ENCODE results near the gene UBXN10. TPM values are rescaled to one million over a fixed set of nuclear protein-coding genes. Genes with fewer than 3 reads are reported as not detected.
A peak's percentile ranks its signal among the peaks of the same experiment; 100 is the strongest.
"Not testable (repeated sequence)": the region's sequence is repeated elsewhere in the genome, so short reads cannot be mapped to it uniquely, and the experiment has no call there.

UBXN10 gene
- total RNA-seq, 1 experiment from 2014 or later = not detected

DNA sequence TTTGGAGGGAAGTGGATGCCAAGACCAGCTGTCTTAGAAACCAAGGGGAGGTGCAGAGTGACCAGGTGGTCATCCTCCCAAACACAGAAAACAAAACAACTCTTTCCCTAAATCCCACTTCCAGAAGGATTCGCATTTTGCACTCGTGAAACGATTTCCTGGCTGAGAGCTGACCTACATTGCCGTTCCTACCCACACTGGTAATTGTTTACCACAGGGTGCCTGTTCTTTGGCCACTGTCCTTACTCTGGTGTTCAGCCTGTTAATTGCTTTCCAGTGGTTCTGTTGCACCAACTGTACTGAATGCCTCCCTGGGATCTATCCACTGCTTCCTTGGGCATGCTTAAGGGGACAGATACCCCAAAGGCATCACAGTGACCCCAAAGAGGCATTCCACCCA, 23.6 kb downstream of the UBXN10 start:
- Histone ChIP-seq H3K4me3 (no peak overlapping the region), H3K36me3 (no peaks in the 10 kb centered on the region), H3K9me3 (no peaks in the 10 kb centered on the region), H3K27me3 (no peaks in the 10 kb centered on the region; the same call in 1 of the 2 replicates)
- no peak for DNase-seq

- Histone ChIP-seq H3K36me3 (no peaks in the 10 kb centered on the region), H3K9me3 (no peaks in the 10 kb centered on the region), H3K4me3 (no peak overlapping the region), H3K27me3 (peaks cover 4% of the 10 kb centered on the region; the same call in 1 of the 2 replicates)
- no peak for DNase-seq
These were observed 25.0 kb downstream of the UBXN10 start for GRCh38 chr1:20210736-20211460.

GRCh38 chr1:20211511-20211931, 25.6 kb downstream of the UBXN10 start:
- DNase-seq = peak; percentile 74
- H3K9me3 ChIP-seq = peaks cover 2% of the 10 kb centered on the region; the same call in 1 of the 2 replicates
- H3K4me3 ChIP-seq = no peak overlapping the region
- no peaks in the 10 kb centered on the region for H3K36me3 ChIP-seq
- peaks cover 4% of the 10 kb centered on the region; the same call in 1 of the 2 replicates for H3K27me3 ChIP-seq

GRCh38 chr1:20212085-20212684, 26.3 kb downstream of the UBXN10 start:
- no peak for DNase-seq
- Histone ChIP-seq H3K9me3 (peaks cover 2% of the 10 kb centered on the region; the same call in 1 of the 2 replicates), H3K27me3 (peaks cover 4% of the 10 kb centered on the region; the same call in 1 of the 2 replicates), H3K36me3 (no peaks in the 10 kb centered on the region), H3K4me3 (no peak overlapping the region)

GRCh38 chr1:20212685-20213331, 26.9 kb downstream of the UBXN10 start:
- DNase-seq = peak; percentile 73
- no peak overlapping the region for H3K4me3 ChIP-seq
- peaks cover 2% of the 10 kb centered on the region; the same call in 1 of the 2 replicates for H3K9me3 ChIP-seq
- no peaks in the 10 kb centered on the region for H3K36me3 ChIP-seq
- H3K27me3 ChIP-seq = peaks cover 4% of the 10 kb centered on the region; the same call in 1 of the 2 replicates

GRCh38 chr1:20215716-20216115, 29.8 kb downstream of the UBXN10 start:
- DNase-seq = no peak
- H3K27me3 ChIP-seq = peaks cover 4% of the 10 kb centered on the region; the same call in 1 of the 2 replicates
- no peaks in the 10 kb centered on the region for H3K36me3 ChIP-seq
- peaks cover 2% of the 10 kb centered on the region; the same call in 1 of the 2 replicates for H3K9me3 ChIP-seq
- no peak overlapping the region for H3K4me3 ChIP-seq

DNA sequence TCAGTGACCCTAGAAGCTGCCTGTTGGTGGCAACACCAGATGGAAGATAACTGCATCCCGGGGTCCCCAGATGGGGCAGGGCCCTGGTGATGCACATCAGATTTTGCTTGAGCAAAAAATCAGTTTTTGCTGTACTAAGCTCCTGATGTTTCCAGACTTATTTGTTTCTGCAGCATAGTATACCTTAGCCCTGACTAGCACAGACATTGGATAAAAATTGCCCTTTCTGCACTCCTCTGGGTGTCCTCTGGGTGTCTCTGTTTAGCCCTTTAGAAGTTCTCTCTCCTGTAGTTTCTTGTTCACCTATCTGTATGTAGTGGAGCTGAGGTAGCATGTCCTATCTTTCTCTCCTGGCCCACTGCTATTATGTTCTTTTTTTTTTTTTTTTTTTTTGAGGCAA, 30.7 kb downstream of the UBXN10 start:
- Histone ChIP-seq H3K4me3 (no peak overlapping the region), H3K9me3 (peaks cover 2% of the 10 kb centered on the region; the same call in 1 of the 2 replicates), H3K36me3 (no peaks in the 10 kb centered on the region), H3K27me3 (peaks cover 4% of the 10 kb centered on the region; the same call in 1 of the 2 replicates)
- DNase-seq = no peak

DNA sequence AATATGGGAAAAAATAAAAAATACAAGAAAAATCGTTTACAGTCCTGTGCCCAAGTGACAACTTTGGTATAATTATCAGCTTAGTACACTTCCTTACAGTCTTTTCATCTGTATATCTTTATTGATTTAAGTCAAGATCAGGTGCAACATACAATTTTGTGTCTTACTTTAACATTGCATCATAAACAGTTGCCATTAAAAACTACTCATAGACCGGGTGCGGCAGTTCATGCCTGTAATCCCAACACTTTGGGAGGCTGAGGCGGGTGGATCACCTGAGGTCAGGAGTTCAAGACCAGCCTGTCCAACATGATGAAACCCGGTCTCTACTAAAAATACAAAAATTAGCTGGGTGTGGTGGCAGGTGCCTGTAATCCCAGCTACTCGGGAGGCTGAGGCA, 33.2 kb downstream of the UBXN10 start:
- not testable (repeated sequence) for DNase-seq, H3K27me3 ChIP-seq, H3K9me3 ChIP-seq, H3K4me3 ChIP-seq, H3K36me3 ChIP-seq

GRCh38 chr1:20220036-20220435, 34.1 kb downstream of the UBXN10 start:
- DNase-seq = no peak
- Histone ChIP-seq H3K27me3 (0 out of 2 replicates have a peak, but pooled peaks cover 4% of the 10 kb centered on the region), H3K9me3 (peaks cover 2% of the 10 kb centered on the region; the same call in 1 of the 2 replicates), H3K36me3 (no peaks in the 10 kb centered on the region), H3K4me3 (no peak overlapping the region)

GRCh38 chr1:20223106-20223505, 37.2 kb downstream of the UBXN10 start:
- Histone ChIP-seq H3K27me3 (no peaks in the 10 kb centered on the region), H3K9me3 (no peaks in the 10 kb centered on the region), H3K36me3 (no peaks in the 10 kb centered on the region), H3K4me3 (no peak overlapping the region)
- DNase-seq = no peak

DNA sequence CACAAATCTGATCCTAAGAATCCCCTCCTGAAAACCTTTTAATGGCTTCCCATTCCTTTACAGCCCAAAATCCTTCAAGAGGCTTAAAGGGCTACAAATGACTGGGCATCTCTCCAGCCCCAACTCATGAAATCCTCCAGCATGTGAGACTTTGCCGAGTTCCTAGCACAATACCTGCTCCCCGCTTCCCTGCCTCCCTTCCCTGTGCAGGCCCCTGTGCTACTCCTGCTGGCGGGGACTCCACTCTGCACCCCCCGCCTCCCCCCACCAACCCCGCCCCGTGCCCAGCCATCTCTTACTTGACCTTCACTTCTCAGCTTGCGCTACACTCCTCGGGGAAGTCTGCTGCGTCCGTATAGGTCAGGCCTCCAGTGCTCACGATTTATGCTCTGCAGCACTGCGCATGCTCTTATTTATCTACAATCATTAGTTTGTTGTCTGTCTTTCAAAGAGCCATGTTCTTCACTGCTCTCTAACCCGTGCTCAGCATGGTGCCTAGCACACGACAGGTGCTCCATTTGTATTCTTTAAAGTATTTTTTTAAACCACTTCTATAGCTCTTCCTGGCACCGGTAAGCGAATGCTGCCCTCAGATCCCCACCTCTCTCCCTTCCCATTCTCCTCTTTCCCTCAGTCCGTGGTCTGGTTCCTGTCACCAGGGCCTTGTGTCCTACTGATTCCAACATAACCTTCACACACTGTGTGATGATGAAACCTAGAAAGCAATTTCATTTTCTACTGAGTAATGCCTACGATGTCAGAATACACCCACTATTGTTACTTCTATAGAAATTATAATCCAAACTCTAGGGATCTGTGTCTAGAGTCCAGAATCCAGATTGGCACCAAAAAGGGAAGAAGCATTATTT, 37.9 kb downstream of the UBXN10 start:
- Histone ChIP-seq H3K36me3 (no peaks in the 10 kb centered on the region), H3K27me3 (no peaks in the 10 kb centered on the region), H3K4me3 (no peak overlapping the region), H3K9me3 (no peaks in the 10 kb centered on the region)
- no peak for DNase-seq

GRCh38 chr1:20224546-20224945, 38.6 kb downstream of the UBXN10 start:
- H3K27me3 ChIP-seq = no peaks in the 10 kb centered on the region
- no peaks in the 10 kb centered on the region for H3K9me3 ChIP-seq
- no peak for DNase-seq
- no peaks in the 10 kb centered on the region for H3K36me3 ChIP-seq
- no peak overlapping the region for H3K4me3 ChIP-seq

DNA sequence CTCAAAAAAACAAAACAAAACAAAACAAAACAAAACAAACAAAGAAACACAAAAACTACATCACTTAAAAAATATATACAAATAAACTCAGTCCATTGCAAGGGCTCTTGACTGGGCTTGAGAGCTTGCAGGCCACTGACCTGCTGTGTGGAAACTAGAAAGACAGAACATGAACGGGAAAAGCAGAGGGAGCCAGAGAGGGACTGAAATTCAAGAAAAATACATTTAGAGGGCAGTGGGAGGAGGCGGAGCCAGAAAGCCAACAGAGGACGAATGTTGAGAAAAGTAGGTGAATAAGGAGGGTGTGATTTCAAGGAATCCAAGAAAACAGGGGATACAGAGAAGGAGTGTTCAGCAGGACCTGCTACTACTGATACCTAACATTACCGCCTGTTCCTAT, 41.8 kb downstream of the UBXN10 start:
- Histone ChIP-seq H3K9me3 (no peaks in the 10 kb centered on the region), H3K36me3 (no peaks in the 10 kb centered on the region), H3K27me3 (no peaks in the 10 kb centered on the region), H3K4me3 (no peak overlapping the region)
- no peak for DNase-seq

GRCh38 chr1:20228314-20228825, 42.5 kb downstream of the UBXN10 start:
- no peak for DNase-seq
- Histone ChIP-seq H3K36me3 (no peaks in the 10 kb centered on the region), H3K27me3 (no peaks in the 10 kb centered on the region), H3K4me3 (no peak overlapping the region), H3K9me3 (no peaks in the 10 kb centered on the region)

DNA sequence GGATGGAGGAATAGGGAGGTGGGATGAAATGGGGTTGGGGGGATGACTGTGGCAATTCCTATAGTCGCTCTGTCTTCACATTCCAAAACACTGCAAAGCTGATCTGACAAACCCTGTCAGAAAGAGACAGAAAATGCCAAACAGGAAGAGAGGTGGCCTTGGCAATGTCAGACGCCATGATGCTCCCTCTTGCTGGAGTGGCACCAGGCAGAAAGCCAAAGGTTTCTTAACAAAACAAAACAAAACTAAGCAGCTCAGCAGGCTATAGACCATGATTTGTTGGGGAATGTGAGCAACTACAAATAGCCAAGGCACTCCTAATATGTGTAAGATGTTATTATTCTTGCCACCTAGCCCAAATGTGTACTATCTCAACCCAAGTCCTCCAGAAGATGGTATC, 43.3 kb downstream of the UBXN10 start:
- Histone ChIP-seq H3K4me3 (no peak overlapping the region), H3K27me3 (no peaks in the 10 kb centered on the region; the same call in 1 of the 2 replicates), H3K36me3 (no peaks in the 10 kb centered on the region), H3K9me3 (no peaks in the 10 kb centered on the region)
- DNase-seq = no peak

- not testable (repeated sequence) for H3K4me3 ChIP-seq, H3K9me3 ChIP-seq, DNase-seq, H3K27me3 ChIP-seq, H3K36me3 ChIP-seq
These were observed 46.7 kb downstream of the UBXN10 start for GRCh38 chr1:20232564-20232963.

All from MG63 (cell line).